GM13977 (cell line): ENCODE results near the gene BRIP1.

Experiments used
- DNase-seq: peaks from one replicate; pipeline ENCODE4 v3.0.0; 2012; ENCODE audit warnings: low spot score
- in situ Hi-C: fragments of 300-500 bp; cut with MboI; formaldehyde crosslinking; loops from one replicate; pipeline ENCODE4 v1.12.0; 2022; ENCODE audit warnings: low sequenced_read_pairs, low pct_unique_long_range_greater_than_20kb, mixed read lengths, inconsistent platforms; ENCODE audit not compliant: unreplicated experiment
- TF ChIP-seq, protein P1 (sequence below): IDR thresholded peaks from 2 replicates; pipeline ENCODE4 v1.5.1; 2012; ENCODE audit warnings: mild to moderate bottlenecking, control low read depth; ENCODE audit not compliant: insufficient read depth; ENCODE audit errors: extremely low read depth, missing control alignments

The BRIP1 gene

DNA sequence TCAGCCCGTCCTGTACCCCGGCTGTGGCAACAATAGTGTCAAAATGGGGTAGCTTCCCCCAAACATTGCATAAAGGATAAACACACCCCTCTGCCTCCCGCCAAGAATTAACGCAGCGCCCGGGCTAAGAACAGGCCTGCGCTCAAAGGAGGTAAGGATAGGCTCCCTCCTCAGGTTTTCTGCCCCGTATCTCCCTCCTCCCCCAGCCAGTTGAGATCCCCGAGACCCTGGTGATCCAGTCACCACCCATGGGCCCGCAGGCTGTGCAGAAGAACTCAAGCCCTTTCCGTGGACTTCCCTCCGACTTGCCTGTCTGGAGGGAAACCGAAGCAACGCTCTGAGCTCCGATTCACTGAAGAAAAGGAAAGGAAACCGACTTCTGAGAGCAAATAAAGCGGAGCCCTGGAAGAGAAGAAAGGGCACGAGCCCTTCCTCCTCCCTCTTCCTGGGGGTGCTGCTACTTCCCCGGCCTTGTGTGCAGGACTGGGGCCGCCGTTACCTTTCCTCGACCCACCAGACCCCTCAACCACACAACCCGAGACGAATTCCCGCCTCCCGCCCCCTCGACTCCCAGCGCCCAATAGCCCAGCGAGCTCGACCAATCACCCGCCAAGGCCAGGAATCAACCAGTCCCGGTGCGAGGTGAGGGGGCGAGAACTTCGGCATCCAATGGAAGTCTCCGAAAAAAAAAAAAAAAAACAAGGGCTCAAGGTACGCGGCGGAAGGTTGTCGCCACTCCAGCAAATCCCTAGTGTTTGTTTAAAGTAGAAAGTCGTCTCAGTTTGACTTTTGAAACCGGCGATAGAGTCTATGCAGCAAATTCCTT, at the start of gene BRIP1:
TSS of gene BRIP1 (minus strand) at position 554 of the 826 bp plus-strand sequence. CDS start 1,989 bp downstream, outside the sequence.
- DNase-seq, result peak; percentile 87
- in situ Hi-C loops, result no loop called here
- TF ChIP-seq, protein P1, sequence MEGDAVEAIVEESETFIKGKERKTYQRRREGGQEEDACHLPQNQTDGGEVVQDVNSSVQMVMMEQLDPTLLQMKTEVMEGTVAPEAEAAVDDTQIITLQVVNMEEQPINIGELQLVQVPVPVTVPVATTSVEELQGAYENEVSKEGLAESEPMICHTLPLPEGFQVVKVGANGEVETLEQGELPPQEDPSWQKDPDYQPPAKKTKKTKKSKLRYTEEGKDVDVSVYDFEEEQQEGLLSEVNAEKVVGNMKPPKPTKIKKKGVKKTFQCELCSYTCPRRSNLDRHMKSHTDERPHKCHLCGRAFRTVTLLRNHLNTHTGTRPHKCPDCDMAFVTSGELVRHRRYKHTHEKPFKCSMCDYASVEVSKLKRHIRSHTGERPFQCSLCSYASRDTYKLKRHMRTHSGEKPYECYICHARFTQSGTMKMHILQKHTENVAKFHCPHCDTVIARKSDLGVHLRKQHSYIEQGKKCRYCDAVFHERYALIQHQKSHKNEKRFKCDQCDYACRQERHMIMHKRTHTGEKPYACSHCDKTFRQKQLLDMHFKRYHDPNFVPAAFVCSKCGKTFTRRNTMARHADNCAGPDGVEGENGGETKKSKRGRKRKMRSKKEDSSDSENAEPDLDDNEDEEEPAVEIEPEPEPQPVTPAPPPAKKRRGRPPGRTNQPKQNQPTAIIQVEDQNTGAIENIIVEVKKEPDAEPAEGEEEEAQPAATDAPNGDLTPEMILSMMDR, result no peak

DNA sequence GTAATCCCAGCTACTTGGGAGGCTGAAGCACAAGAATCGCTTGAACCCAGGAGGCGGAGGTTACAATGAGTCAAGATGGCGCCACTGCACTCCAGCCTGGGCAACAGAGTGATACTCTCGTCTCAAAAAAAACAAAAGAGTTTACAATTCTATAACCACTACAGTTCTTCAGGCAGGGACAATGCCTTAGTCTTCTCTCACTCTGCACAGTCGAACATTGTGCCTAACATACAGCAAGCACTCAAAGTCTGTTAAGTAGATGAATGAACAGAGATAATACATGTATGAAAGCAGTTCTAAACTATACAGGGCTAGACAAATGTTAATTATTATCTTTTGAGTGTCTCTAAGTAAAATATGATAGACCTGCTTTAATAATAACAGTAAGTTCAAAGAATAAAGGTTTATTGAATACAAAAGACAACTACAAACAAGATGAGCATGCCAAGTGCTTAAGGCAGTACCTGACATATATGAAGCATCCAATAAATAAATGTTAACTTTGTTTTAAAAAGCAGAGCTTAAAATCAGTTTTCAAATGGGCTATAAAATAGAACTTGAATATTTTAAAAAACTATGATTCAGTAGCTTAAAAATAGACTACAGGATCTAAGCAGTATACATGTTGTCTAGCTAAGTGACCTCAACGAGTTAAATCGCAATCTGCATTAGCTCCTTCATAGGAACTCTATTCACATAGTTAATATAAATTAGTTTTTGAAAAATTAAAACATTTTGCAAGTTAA, 45.1 kb upstream of the BRIP1 start:
- TF ChIP-seq, protein P1, result no peak
- DNase-seq, result no peak
- in situ Hi-C loops, result no loop called here

DNA sequence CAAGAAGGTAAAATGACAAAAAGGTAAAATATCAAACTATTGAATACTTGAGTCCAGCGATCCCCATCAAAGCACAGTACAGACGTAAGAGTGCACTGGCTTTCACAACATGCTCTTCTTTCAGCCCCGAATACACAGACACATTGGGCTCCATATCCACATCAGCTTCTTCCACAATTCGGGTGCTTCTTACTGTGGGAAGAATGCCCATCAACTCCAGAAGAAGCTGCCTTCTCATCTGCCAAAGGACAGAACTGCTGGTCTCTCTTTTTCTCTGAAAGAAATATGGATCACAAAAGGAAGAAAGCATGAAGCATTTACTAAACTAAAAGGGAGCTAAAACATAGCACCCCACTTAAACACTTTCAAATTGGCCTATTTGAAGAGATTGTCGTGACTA, 44.0 kb upstream of the BRIP1 start:
- no peak for DNase-seq
- in situ Hi-C loops, result no loop called here

DNA sequence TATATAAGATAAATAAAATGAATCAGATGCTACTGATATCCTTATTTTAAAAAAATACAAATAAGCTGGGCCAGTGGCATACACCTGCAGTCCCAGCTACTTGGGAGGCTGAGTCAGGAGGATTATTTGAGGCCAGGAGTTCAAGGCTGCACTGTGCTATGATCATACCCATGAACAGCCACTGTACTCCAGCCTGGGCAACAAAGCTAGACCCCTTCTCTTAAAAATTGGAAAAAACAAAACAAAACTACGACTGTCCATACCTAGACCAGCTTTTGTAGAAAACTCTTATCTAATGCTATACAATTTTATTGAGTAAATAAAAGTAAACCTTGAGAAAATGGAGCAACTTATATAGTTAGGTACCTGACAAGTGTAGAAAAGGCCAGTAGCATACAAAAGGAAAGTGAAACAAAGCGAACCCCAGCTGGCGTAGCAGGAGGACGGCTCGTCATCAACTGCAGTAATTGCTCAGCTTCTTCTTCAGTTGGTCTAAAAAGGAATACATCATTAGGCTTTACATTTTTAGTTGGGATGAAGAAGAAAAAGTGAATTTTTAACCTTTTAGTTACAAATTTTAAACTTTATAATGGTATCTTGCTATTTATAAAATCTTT, 40.9 kb upstream of the BRIP1 start:
- in situ Hi-C loops, result no loop called here
- TF ChIP-seq, protein P1, result no peak
- peak; percentile 71 for DNase-seq

More for the DNA sequence above, 44.0 kb upstream of the BRIP1 start:
- TF ChIP-seq, protein P1, result no peak

DNA sequence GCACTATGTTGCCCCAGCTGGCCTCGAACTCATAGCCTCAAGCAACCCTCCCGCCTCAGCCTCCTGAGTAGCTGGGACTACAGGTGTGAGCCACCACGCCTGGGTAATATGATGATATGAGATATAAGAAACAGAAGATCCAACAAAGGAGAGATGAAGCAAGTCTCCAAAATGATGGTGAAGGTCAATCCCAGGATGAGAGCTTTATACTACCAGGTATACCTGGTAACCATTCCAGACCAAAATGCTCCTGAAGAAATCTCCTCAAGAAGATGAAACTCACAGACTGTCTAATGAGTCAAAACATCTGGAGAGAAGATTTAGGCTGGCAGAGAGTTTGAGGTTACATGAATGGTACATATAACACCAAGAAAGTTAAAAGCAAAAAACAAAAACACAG, 39.9 kb upstream of the BRIP1 start:
- in situ Hi-C loops, result no loop called here
- TF ChIP-seq, protein P1, result no peak
- DNase-seq, result no peak

DNA sequence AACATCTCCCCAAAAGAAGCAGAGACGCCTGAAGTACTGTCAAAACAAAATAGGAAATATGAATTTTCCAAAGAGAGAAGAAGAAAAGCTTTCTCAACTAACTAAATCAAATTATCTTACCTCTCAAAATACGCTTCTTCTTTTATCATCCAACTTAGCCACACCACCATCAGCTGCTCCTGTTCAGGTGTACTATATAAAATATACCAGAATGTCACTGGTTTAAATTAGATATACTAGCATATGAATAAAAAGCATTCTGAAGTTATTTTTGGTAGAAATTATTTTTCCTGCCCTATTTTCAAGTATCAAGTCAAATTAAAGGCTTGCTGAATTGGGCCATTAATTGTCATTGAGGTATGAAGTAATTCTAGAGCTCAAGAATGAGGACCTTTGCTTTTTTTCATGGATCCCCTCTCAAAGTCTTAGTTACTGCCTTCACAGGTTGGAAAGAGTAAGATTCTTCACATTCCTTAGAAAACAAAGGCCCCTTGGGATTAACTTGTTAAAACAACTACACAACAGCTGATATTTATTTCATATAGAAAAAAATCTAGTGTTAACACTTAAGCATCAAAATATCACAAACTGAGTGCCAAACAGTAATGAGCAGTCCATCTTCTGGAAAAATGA, 34.3 kb upstream of the BRIP1 start:
- TF ChIP-seq, protein P1, result no peak
- in situ Hi-C loops, result no loop called here
- DNase-seq, result no peak
